ENCODE results near the gene CYP46A1. TPM values are rescaled to one million over a fixed set of nuclear protein-coding genes. Genes with fewer than 3 reads are reported as not detected.

The CYP46A1 gene
- total and polyA plus RNA-seq, 2 donors (not counting 1 experiment from before 2014, with no cell fraction given) = 0.27 to 0.28 TPM

GRCh38 chr14:99698642-99699041 lies 14.5 kb downstream of the CYP46A1 start:
- Histone ChIP-seq H3K9ac (ENCODE audit: low read length) (no peak overlapping the region), H3K9me3 (ENCODE audit: control extremely low read depth in 1 of 3, control insufficient read depth in 2 of 3, insufficient read depth in 1 of 3, low read length in 2 of 3) (peaks cover 0 to 12% (median 9%) of the 10 kb centered on the region in 3 donors), H3K79me2 (ENCODE audit: control insufficient read depth, insufficient read depth, low read length) (no peaks in the 10 kb centered on the region), H3K27me3 (replicated peaks in 1 of 4; ENCODE audit: control extremely low read depth in 1 of 4, control insufficient read depth in 3 of 4, insufficient read depth in 4 of 4, low read length in 3 of 4) (peaks cover 0 to 4% (median 0%) of the 10 kb centered on the region in 4 experiments), H3K4me3 (ENCODE audit: control extremely low read depth in 1 of 5, extremely low read depth in 1 of 5, insufficient read depth in 1 of 5, low read depth in 2 of 5, low read length in 4 of 5) (no peak overlapping the region), H3K4me2 (replicated peaks; ENCODE audit: low read depth, low read length, poor library complexity, severe bottlenecking) (no peak overlapping the region), H2AFZ (ENCODE audit: insufficient read depth, low read depth, low read length, poor library complexity, severe bottlenecking) (no peak overlapping the region), H3K4me1 (ENCODE audit: control insufficient read depth in 2 of 2, insufficient read depth in 2 of 2, low read length in 2 of 2) (no peaks in the 10 kb centered on the region), H4K20me1 (ENCODE audit: control insufficient read depth, insufficient read depth, low read length, poor library complexity, severe bottlenecking) (no peaks in the 10 kb centered on the region), H3K27ac (ENCODE audit: low read length in 2 of 2) (no peak overlapping the region), H3K36me3 (replicated peaks in 1 of 2; ENCODE audit: control extremely low read depth in 1 of 2, control insufficient read depth in 1 of 2, extremely low read depth in 1 of 2, insufficient read depth in 2 of 2, low read length in 1 of 2) (no peaks in the 10 kb centered on the region)
- DNase-seq = no peak
- Mint-ChIP-seq H3K4me3 (no peak overlapping the region), H3K27me3 (peaks cover 44% of the 10 kb centered on the region), H3K27ac (no peak overlapping the region), H3K9me3 (ENCODE audit: insufficient read depth) (peaks cover 6% of the 10 kb centered on the region), H3K4me1 (no peaks in the 10 kb centered on the region)
- no peak for TF ChIP-seq CTCF (IDR thresholded peaks at IDR 0.05)
- no peak for TF ChIP-seq EZH2 (IDR thresholded peaks at IDR 0.05; ENCODE audit: borderline replicate concordance, insufficient read depth, low read depth, low read length, poor library complexity, severe bottlenecking)
- intact Hi-C loops (cut with micrococcal nuclease) = no loop called here
- ATAC-seq (ENCODE audit: low read depth) = no peak
- 61% methylated on average over 5 of the region's 5 CpGs for WGBS (ENCODE audit: insufficient coverage)
- ChIA-PET CTCF (no interaction called here), POLR2A (no interaction called here)

GRCh38 chr14:99699085-99699760 lies 15.1 kb downstream of the CYP46A1 start:
- no peak overlapping the region for H3K4me3 Mint-ChIP-seq
- no peak for ATAC-seq (ENCODE audit: low read depth)

More at GRCh38 chr14:99699085-99699760, 15.1 kb downstream of the CYP46A1 start:
- no peak overlapping the region for H3K9ac ChIP-seq (ENCODE audit: low read length)
- H3K4me1 ChIP-seq (ENCODE audit: control insufficient read depth in 2 of 2, insufficient read depth in 2 of 2, low read length in 2 of 2) = no peaks in the 10 kb centered on the region
- no peak overlapping the region for H3K27ac ChIP-seq (ENCODE audit: low read length in 2 of 2)
- DNase-seq = no peak
- H3K9me3 Mint-ChIP-seq (ENCODE audit: insufficient read depth) = peaks cover 6% of the 10 kb centered on the region
- POLR2A ChIA-PET = no interaction called here
- H3K4me1 Mint-ChIP-seq = no peaks in the 10 kb centered on the region
- intact Hi-C loops (cut with micrococcal nuclease) = no loop called here
- no peaks in the 10 kb centered on the region for H3K79me2 ChIP-seq (ENCODE audit: control insufficient read depth, insufficient read depth, low read length)
- peaks cover 0 to 4% (median 0%) of the 10 kb centered on the region in 4 experiments for H3K27me3 ChIP-seq (replicated peaks in 1 of 4; ENCODE audit: control extremely low read depth in 1 of 4, control insufficient read depth in 3 of 4, insufficient read depth in 4 of 4, low read length in 3 of 4)
- H2AFZ ChIP-seq (ENCODE audit: insufficient read depth, low read depth, low read length, poor library complexity, severe bottlenecking) = no peak overlapping the region
- H3K9me3 ChIP-seq (ENCODE audit: control extremely low read depth in 1 of 3, control insufficient read depth in 2 of 3, insufficient read depth in 1 of 3, low read length in 2 of 3) = peaks cover 0 to 15% (median 13%) of the 10 kb centered on the region in 3 donors
- H3K27me3 Mint-ChIP-seq = peaks cover 44% of the 10 kb centered on the region
- H3K27ac Mint-ChIP-seq = no peak overlapping the region
- H3K4me3 ChIP-seq (ENCODE audit: control extremely low read depth in 1 of 5, extremely low read depth in 1 of 5, insufficient read depth in 1 of 5, low read depth in 2 of 5, low read length in 4 of 5) = no peak overlapping the region
- TF ChIP-seq EZH2 (IDR thresholded peaks at IDR 0.05; ENCODE audit: borderline replicate concordance, insufficient read depth, low read depth, low read length, poor library complexity, severe bottlenecking) = no peak
- TF ChIP-seq CTCF (IDR thresholded peaks at IDR 0.05) = no peak
- no peak overlapping the region for H3K4me2 ChIP-seq (replicated peaks; ENCODE audit: low read depth, low read length, poor library complexity, severe bottlenecking)
- H4K20me1 ChIP-seq (ENCODE audit: control insufficient read depth, insufficient read depth, low read length, poor library complexity, severe bottlenecking) = no peaks in the 10 kb centered on the region
- CTCF ChIA-PET = no interaction called here
- H3K36me3 ChIP-seq (replicated peaks in 1 of 2; ENCODE audit: control extremely low read depth in 1 of 2, control insufficient read depth in 1 of 2, extremely low read depth in 1 of 2, insufficient read depth in 2 of 2, low read length in 1 of 2) = no peaks in the 10 kb centered on the region
- 83% methylated on average over 4 of the region's 12 CpGs for WGBS (ENCODE audit: insufficient coverage)

All from B cell (primary cell).